Measurements from ENCODE around the gene ZNF746.

ZNF746 gene

DNA sequence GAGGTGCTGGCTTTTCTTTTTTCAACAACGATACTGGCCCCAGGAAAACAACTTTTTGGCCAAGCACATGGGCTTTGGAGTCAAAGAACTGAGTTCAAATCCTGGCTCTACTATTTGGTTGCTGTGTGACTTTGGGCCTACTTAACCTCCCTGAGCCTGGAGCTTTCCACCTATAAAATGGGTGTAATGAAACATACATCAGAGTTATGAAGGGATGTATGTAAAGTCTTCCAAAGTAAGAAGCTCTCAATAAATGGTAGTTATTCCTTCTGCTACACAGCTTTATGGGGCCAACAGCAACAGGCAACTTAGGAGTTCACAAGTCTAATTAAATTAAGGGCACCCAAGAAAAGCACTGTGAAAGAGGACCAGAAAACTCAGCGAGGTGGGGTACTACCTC is 69.7 kb downstream of the ZNF746 start:
- DNase-seq (ENCODE audit: low read depth, low spot score), result no peak

- DNase-seq (ENCODE audit: low read depth, low spot score), result no peak
These were observed 70.4 kb downstream of the ZNF746 start for GRCh38 chr7:149427096-149427680.

GRCh38 chr7:149423449-149424110 is 74.0 kb downstream of the ZNF746 start:
- no peak for DNase-seq (ENCODE audit: low read depth, low spot score)

DNA sequence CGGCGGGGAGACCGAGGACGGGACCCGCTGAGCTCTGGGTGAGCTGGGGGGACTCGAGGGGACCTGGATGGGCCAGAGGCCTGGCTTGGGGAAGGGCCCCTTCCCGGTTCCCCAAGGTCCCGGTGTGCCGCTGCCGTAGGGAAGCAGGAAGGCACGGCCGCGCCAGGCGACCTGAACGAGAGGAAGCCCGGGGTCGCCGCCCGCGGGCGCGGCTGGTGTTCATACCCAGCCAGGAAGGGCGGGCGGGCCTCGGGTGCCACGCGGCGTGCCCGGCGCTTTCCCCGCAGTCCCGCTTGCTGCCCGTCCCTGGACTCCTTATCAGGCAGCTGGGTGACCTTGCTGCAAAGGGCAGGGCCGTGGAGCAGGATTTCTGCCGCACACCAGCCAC is 74.7 kb downstream of the ZNF746 start:
- no peak for DNase-seq (ENCODE audit: low read depth, low spot score)
